CD4-positive, alpha-beta T cell treated with Interleukin-17A for 4 hours (primary cell): ENCODE results near the gene SNAPC3.
"Not testable (repeated sequence)": the region's sequence is repeated elsewhere in the genome, so short reads cannot be mapped to it uniquely, and the experiment has no call there.

Source experiments
- DNase-seq: peaks from one replicate; pipeline ENCODE4 v3.0.0-alpha.2; 2020; ENCODE audit warnings: mixed read lengths

Gene SNAPC3

GRCh38 chr9:15423231-15423985, 732 bp downstream of the SNAPC3 start:
- peak; percentile 10 for DNase-seq

- DNase-seq, result no peak
Measured at GRCh38 chr9:15426019-15426418, 3.3 kb downstream of the SNAPC3 start.

- not testable (repeated sequence) for DNase-seq
Measured at GRCh38 chr9:15427702-15428101, 5.0 kb downstream of the SNAPC3 start.

GRCh38 chr9:15430920-15431844, 8.5 kb downstream of the SNAPC3 start:
- no peak for DNase-seq

- DNase-seq, result no peak
Measured at GRCh38 chr9:15433191-15433590, 10.5 kb downstream of the SNAPC3 start.

- no peak for DNase-seq
Measured at GRCh38 chr9:15433661-15434060, 11.0 kb downstream of the SNAPC3 start.

GRCh38 chr9:15438891-15439290, 16.2 kb downstream of the SNAPC3 start:
- DNase-seq, result no peak

- not testable (repeated sequence) for DNase-seq
Measured at GRCh38 chr9:15441841-15442240, 19.2 kb downstream of the SNAPC3 start.

- not testable (repeated sequence) for DNase-seq
Measured at GRCh38 chr9:15442264-15442663, 19.6 kb downstream of the SNAPC3 start.

GRCh38 chr9:15444141-15444540, 21.5 kb downstream of the SNAPC3 start:
- no peak for DNase-seq

- DNase-seq, result no peak
Measured at GRCh38 chr9:15453956-15454355, 31.3 kb downstream of the SNAPC3 start.

GRCh38 chr9:15461056-15461455, 38.4 kb downstream of the SNAPC3 start:
- DNase-seq, result no peak

GRCh38 chr9:15461601-15462000, 38.9 kb downstream of the SNAPC3 start:
- no peak for DNase-seq

- no peak for DNase-seq
Measured at GRCh38 chr9:15468145-15468544, 45.5 kb downstream of the SNAPC3 start.

GRCh38 chr9:15469406-15469805, 46.7 kb downstream of the SNAPC3 start:
- DNase-seq, result no peak

GRCh38 chr9:15469862-15470261, 47.2 kb downstream of the SNAPC3 start:
- DNase-seq, result no peak

- no peak for DNase-seq
Measured at GRCh38 chr9:15475923-15476536, 53.4 kb downstream of the SNAPC3 start.

GRCh38 chr9:15480028-15480427, 57.4 kb downstream of the SNAPC3 start:
- DNase-seq, result no peak

GRCh38 chr9:15482146-15482545, 59.5 kb downstream of the SNAPC3 start:
- DNase-seq, result no peak

- no peak for DNase-seq
Measured at GRCh38 chr9:15484802-15485201, 62.1 kb downstream of the SNAPC3 start.

GRCh38 chr9:15485836-15486666, 63.4 kb downstream of the SNAPC3 start:
- DNase-seq, result no peak

- DNase-seq, result no peak
Measured at GRCh38 chr9:15491950-15492349, 69.3 kb downstream of the SNAPC3 start.
